ENCODE results near the gene FHAD1.

FHAD1 gene

GRCh38 chr1:15341634-15342407 lies 94.8 kb downstream of the FHAD1 start:
- no peaks in the 10 kb centered on the region for H4K20me1 ChIP-seq (ENCODE audit: insufficient read depth, low read length)
- H2AFZ ChIP-seq (ENCODE audit: low read length): no peak overlapping the region
- no peak overlapping the region for H3K4me3 ChIP-seq (ENCODE audit: low read depth, low read length, poor library complexity, severe bottlenecking)
- peaks cover 8% of the 10 kb centered on the region; the same call in 1 of the 2 replicates for H3K27me3 ChIP-seq (ENCODE audit: insufficient read depth, low read length)
- H3K9me2 ChIP-seq (ENCODE audit: low read depth, low read length): no peaks in the 10 kb centered on the region
- H3K36me3 ChIP-seq (ENCODE audit: insufficient read depth, low read length): no peaks in the 10 kb centered on the region
- no peaks in the 10 kb centered on the region for H3K4me1 ChIP-seq (ENCODE audit: insufficient read depth, low read length, severe bottlenecking)
- no peak overlapping the region for H3K9ac ChIP-seq (ENCODE audit: low read length)
- no peak for TF ChIP-seq EZH2 (IDR thresholded peaks at IDR 0.05; ENCODE audit: borderline replicate concordance, low read length)
- TF ChIP-seq CTCF (IDR thresholded peaks at IDR 0.05; ENCODE audit: low read length): no peak
- no peaks in the 10 kb centered on the region for H3K9me3 ChIP-seq (ENCODE audit: low read length)
- H3F3A ChIP-seq (ENCODE audit: insufficient read depth, low read length): no peaks in the 10 kb centered on the region
- H3K79me2 ChIP-seq (ENCODE audit: insufficient read depth, low read length): no peaks in the 10 kb centered on the region
- H3K4me2 ChIP-seq (ENCODE audit: low read length): no peak overlapping the region
- no peak overlapping the region for H3K27ac ChIP-seq (ENCODE audit: low read depth, low read length, poor library complexity, severe bottlenecking)

- Histone ChIP-seq H3K4me3 (ENCODE audit: low read depth, low read length, poor library complexity, severe bottlenecking) (no peak overlapping the region), H3K27me3 (ENCODE audit: insufficient read depth, low read length) (peaks cover 8% of the 10 kb centered on the region; the same call in 1 of the 2 replicates), H2AFZ (ENCODE audit: low read length) (no peak overlapping the region), H3K36me3 (ENCODE audit: insufficient read depth, low read length) (no peaks in the 10 kb centered on the region), H4K20me1 (ENCODE audit: insufficient read depth, low read length) (no peaks in the 10 kb centered on the region), H3K9ac (ENCODE audit: low read length) (no peak overlapping the region), H3K4me2 (ENCODE audit: low read length) (no peak overlapping the region), H3K9me3 (ENCODE audit: low read length) (no peaks in the 10 kb centered on the region), H3F3A (ENCODE audit: insufficient read depth, low read length) (no peaks in the 10 kb centered on the region), H3K9me2 (ENCODE audit: low read depth, low read length) (no peaks in the 10 kb centered on the region), H3K27ac (ENCODE audit: low read depth, low read length, poor library complexity, severe bottlenecking) (no peak overlapping the region), H3K79me2 (ENCODE audit: insufficient read depth, low read length) (no peaks in the 10 kb centered on the region), H3K4me1 (ENCODE audit: insufficient read depth, low read length, severe bottlenecking) (no peaks in the 10 kb centered on the region)
- no peak for TF ChIP-seq CTCF (IDR thresholded peaks at IDR 0.05; ENCODE audit: low read length)
- TF ChIP-seq EZH2 (IDR thresholded peaks at IDR 0.05; ENCODE audit: borderline replicate concordance, low read length): no peak
These were observed 95.5 kb downstream of the FHAD1 start for GRCh38 chr1:15342408-15342967.

GRCh38 chr1:15343099-15343498 lies 96.1 kb downstream of the FHAD1 start:
- no peak overlapping the region for H2AFZ ChIP-seq (ENCODE audit: low read length)
- H3K27me3 ChIP-seq (ENCODE audit: insufficient read depth, low read length): peaks cover 12% of the 10 kb centered on the region
- no peak overlapping the region for H3K4me3 ChIP-seq (ENCODE audit: low read depth, low read length, poor library complexity, severe bottlenecking)
- TF ChIP-seq EZH2 (IDR thresholded peaks at IDR 0.05; ENCODE audit: borderline replicate concordance, low read length): no peak
- TF ChIP-seq CTCF (IDR thresholded peaks at IDR 0.05; ENCODE audit: low read length): no peak
- no peaks in the 10 kb centered on the region for H4K20me1 ChIP-seq (ENCODE audit: insufficient read depth, low read length)
- no peaks in the 10 kb centered on the region for H3K36me3 ChIP-seq (ENCODE audit: insufficient read depth, low read length)
- no peaks in the 10 kb centered on the region for H3F3A ChIP-seq (ENCODE audit: insufficient read depth, low read length)
- H3K27ac ChIP-seq (ENCODE audit: low read depth, low read length, poor library complexity, severe bottlenecking): no peak overlapping the region
- no peaks in the 10 kb centered on the region for H3K9me3 ChIP-seq (ENCODE audit: low read length)
- H3K9ac ChIP-seq (ENCODE audit: low read length): no peak overlapping the region
- H3K4me1 ChIP-seq (ENCODE audit: insufficient read depth, low read length, severe bottlenecking): no peaks in the 10 kb centered on the region
- H3K79me2 ChIP-seq (ENCODE audit: insufficient read depth, low read length): no peaks in the 10 kb centered on the region
- no peaks in the 10 kb centered on the region for H3K9me2 ChIP-seq (ENCODE audit: low read depth, low read length)
- H3K4me2 ChIP-seq (ENCODE audit: low read length): no peak overlapping the region

Measured in OCI-LY1 (cell line).